ENCODE data around the gene THG1L.

GRCh38 chr5:157785801-157786200 is 54.6 kb downstream of the THG1L start:
- no peak for TF ChIP-seq CTCF (IDR thresholded peaks at IDR 0.05)
- TF ChIP-seq EZH2 (IDR thresholded peaks at IDR 0.05; ENCODE audit: borderline replicate concordance, insufficient read depth, low read depth, low read length, poor library complexity, severe bottlenecking), result no peak

Data from B cell (primary cell).